Esophagus mucosa (tissue), 1 donor: ENCODE results near the gene CFAP97D2. TPM values are rescaled to one million over a fixed set of nuclear protein-coding genes. Genes with fewer than 3 reads are reported as not detected.

Experiments used
- ATAC-seq: fragments of 200-7000 bp; cut with Tn5 transposase; one replicate; pipeline ENCODE4 v1.9.1; 2020
- total RNA-seq: library from RNA; stranded (reverse); gene quantifications from one replicate; pipeline ENCODE4 v1.2.4, GENCODE V29; 2023
- donor health status: DM: yes; HTN: yes; CAD: no.

Gene CFAP97D2
- total RNA-seq, 1 donor from 2014 or later: not detected

- ATAC-seq: no peak
Measured at GRCh38 chr13:114200399-114200911, 21.4 kb downstream of the CFAP97D2 start.

GRCh38 chr13:114202581-114202980 lies 23.5 kb downstream of the CFAP97D2 start:
- ATAC-seq: no peak

GRCh38 chr13:114203536-114203935 lies 24.5 kb downstream of the CFAP97D2 start:
- peak; percentile 54 for ATAC-seq

GRCh38 chr13:114204894-114205293 lies 25.8 kb downstream of the CFAP97D2 start:
- ATAC-seq: no peak

- no peak for ATAC-seq
Measured at GRCh38 chr13:114208134-114208533, 29.1 kb downstream of the CFAP97D2 start.

- ATAC-seq: no peak
Measured at GRCh38 chr13:114211446-114212157, 32.5 kb downstream of the CFAP97D2 start.

- ATAC-seq: no peak
Measured at GRCh38 chr13:114212158-114212495, 33.1 kb downstream of the CFAP97D2 start.

GRCh38 chr13:114213980-114214379 lies 34.9 kb downstream of the CFAP97D2 start:
- no peak for ATAC-seq

- no peak for ATAC-seq
Measured at GRCh38 chr13:114219392-114219791, 40.3 kb downstream of the CFAP97D2 start.

- no peak for ATAC-seq
Measured at GRCh38 chr13:114222461-114222968, 43.5 kb downstream of the CFAP97D2 start.

- ATAC-seq: no peak
Measured at GRCh38 chr13:114224201-114224600, 45.1 kb downstream of the CFAP97D2 start.

GRCh38 chr13:114225610-114226009 lies 46.6 kb downstream of the CFAP97D2 start:
- peak; percentile 20 for ATAC-seq

- no peak for ATAC-seq
Measured at GRCh38 chr13:114226088-114226487, 47.0 kb downstream of the CFAP97D2 start.

GRCh38 chr13:114226699-114227323 lies 47.8 kb downstream of the CFAP97D2 start:
- ATAC-seq: peak; percentile 89

- ATAC-seq: peak; percentile 25
Measured at GRCh38 chr13:114227528-114227927, 48.5 kb downstream of the CFAP97D2 start.

GRCh38 chr13:114228176-114228575 lies 49.1 kb downstream of the CFAP97D2 start:
- ATAC-seq: no peak

- ATAC-seq: no peak
Measured at GRCh38 chr13:114229506-114229905, 50.4 kb downstream of the CFAP97D2 start.

GRCh38 chr13:114230117-114230516 lies 51.1 kb downstream of the CFAP97D2 start:
- no peak for ATAC-seq

GRCh38 chr13:114230575-114230974 lies 51.5 kb downstream of the CFAP97D2 start:
- ATAC-seq: no peak

GRCh38 chr13:114231886-114232285 lies 52.8 kb downstream of the CFAP97D2 start:
- ATAC-seq: no peak

GRCh38 chr13:114234266-114234644 lies 55.2 kb downstream of the CFAP97D2 start:
- ATAC-seq: no peak

- ATAC-seq: peak; percentile 97
Measured at GRCh38 chr13:114234645-114235421, 55.8 kb downstream of the CFAP97D2 start, which contains the start of gene CDC16. TSS of gene CDC16 (plus strand) at chr13:114234897. CDS start at chr13:114235085, 188 bp downstream.

GRCh38 chr13:114235697-114236096 lies 56.6 kb downstream of the CFAP97D2 start:
- no peak for ATAC-seq
